ENCODE data around the gene GMPR2. TPM values are rescaled to one million over a fixed set of nuclear protein-coding genes. Genes with fewer than 3 reads are reported as not detected.

The GMPR2 gene
- total and polyA plus RNA-seq, 2 of the 13 experiments (the other 11 are each of a cell fraction or from before 2014, with no cell fraction given) = 210 to 273 TPM

GRCh38 chr14:24232645-24233537 lies at the start of gene GMPR2 (continued):
- TF ChIP-seq PRDM15 (CRISPR knock-in tag; IDR thresholded peaks at IDR 0.05) = peak; percentile 68; the same call in 1 of the 2 replicates
- peak; percentile 74 for TF ChIP-seq SPEN (CRISPR knock-in tag; IDR thresholded peaks at IDR 0.05; ENCODE audit: low read depth)
- peak; percentile 53; the same call in 1 of the 2 replicates for TF ChIP-seq MZF1 (CRISPR knock-in tag; IDR thresholded peaks at IDR 0.05; ENCODE audit: borderline replicate concordance)
- peak; percentile 95 for TF ChIP-seq ZNF343 (CRISPR knock-in tag; IDR thresholded peaks at IDR 0.05)
- TF ChIP-seq ZNF432 (CRISPR knock-in tag; IDR thresholded peaks at IDR 0.05; ENCODE audit: borderline replicate concordance) = peak; percentile 37; the same call in 1 of the 2 replicates
- peak; percentile 55; the same call in 1 of the 2 replicates for TF ChIP-seq HINFP (CRISPR knock-in tag; IDR thresholded peaks at IDR 0.05; ENCODE audit: low read depth)
- TF ChIP-seq, protein P1, sequence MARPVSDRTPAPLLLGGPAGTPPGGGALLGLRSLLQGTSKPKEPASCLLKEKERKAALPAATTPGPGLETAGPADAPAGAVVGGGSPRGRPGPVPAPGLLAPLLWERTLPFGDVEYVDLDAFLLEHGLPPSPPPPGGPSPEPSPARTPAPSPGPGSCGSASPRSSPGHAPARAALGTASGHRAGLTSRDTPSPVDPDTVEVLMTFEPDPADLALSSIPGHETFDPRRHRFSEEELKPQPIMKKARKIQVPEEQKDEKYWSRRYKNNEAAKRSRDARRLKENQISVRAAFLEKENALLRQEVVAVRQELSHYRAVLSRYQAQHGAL (CRISPR knock-in tag; IDR thresholded peaks at IDR 0.05; ENCODE audit: not compliant biosample characterization) = no peak
- no peak for TF ChIP-seq PRMT3 (CRISPR knock-in tag; IDR thresholded peaks at IDR 0.05; ENCODE audit: borderline replicate concordance, low read depth)
- TF ChIP-seq FOXJ3 (CRISPR knock-in tag; IDR thresholded peaks at IDR 0.05; ENCODE audit: borderline replicate concordance) = peak; percentile 92
- TF ChIP-seq ZNF430 (CRISPR knock-in tag; IDR thresholded peaks at IDR 0.05) = peak; percentile 95; the same call in 1 of the 2 replicates
- no peak; the same call in 1 of the 2 replicates for TF ChIP-seq FOSL1 (CRISPR knock-in tag; IDR thresholded peaks at IDR 0.05; ENCODE audit: borderline replicate concordance)
- TF ChIP-seq TBP (CRISPR knock-in tag; IDR thresholded peaks at IDR 0.05) = no peak; the same call in 1 of the 2 replicates
- peak; percentile 79 for TF ChIP-seq JARID2 (CRISPR knock-in tag; IDR thresholded peaks at IDR 0.05; ENCODE audit: insufficient replicate concordance)
- TF ChIP-seq, protein P2, sequence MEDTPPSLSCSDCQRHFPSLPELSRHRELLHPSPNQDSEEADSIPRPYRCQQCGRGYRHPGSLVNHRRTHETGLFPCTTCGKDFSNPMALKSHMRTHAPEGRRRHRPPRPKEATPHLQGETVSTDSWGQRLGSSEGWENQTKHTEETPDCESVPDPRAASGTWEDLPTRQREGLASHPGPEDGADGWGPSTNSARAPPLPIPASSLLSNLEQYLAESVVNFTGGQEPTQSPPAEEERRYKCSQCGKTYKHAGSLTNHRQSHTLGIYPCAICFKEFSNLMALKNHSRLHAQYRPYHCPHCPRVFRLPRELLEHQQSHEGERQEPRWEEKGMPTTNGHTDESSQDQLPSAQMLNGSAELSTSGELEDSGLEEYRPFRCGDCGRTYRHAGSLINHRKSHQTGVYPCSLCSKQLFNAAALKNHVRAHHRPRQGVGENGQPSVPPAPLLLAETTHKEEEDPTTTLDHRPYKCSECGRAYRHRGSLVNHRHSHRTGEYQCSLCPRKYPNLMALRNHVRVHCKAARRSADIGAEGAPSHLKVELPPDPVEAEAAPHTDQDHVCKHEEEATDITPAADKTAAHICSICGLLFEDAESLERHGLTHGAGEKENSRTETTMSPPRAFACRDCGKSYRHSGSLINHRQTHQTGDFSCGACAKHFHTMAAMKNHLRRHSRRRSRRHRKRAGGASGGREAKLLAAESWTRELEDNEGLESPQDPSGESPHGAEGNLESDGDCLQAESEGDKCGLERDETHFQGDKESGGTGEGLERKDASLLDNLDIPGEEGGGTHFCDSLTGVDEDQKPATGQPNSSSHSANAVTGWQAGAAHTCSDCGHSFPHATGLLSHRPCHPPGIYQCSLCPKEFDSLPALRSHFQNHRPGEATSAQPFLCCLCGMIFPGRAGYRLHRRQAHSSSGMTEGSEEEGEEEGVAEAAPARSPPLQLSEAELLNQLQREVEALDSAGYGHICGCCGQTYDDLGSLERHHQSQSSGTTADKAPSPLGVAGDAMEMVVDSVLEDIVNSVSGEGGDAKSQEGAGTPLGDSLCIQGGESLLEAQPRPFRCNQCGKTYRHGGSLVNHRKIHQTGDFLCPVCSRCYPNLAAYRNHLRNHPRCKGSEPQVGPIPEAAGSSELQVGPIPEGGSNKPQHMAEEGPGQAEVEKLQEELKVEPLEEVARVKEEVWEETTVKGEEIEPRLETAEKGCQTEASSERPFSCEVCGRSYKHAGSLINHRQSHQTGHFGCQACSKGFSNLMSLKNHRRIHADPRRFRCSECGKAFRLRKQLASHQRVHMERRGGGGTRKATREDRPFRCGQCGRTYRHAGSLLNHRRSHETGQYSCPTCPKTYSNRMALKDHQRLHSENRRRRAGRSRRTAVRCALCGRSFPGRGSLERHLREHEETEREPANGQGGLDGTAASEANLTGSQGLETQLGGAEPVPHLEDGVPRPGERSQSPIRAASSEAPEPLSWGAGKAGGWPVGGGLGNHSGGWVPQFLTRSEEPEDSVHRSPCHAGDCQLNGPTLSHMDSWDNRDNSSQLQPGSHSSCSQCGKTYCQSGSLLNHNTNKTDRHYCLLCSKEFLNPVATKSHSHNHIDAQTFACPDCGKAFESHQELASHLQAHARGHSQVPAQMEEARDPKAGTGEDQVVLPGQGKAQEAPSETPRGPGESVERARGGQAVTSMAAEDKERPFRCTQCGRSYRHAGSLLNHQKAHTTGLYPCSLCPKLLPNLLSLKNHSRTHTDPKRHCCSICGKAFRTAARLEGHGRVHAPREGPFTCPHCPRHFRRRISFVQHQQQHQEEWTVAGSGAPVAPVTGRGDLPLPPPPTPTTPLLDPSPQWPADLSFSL (CRISPR knock-in tag; IDR thresholded peaks at IDR 0.05) = no peak
- TF ChIP-seq ZNF777 (CRISPR knock-in tag; IDR thresholded peaks at IDR 0.05) = peak; percentile 75
